ENCODE results near the gene ELK3. TPM values are rescaled to one million over a fixed set of nuclear protein-coding genes. Genes with fewer than 3 reads are reported as not detected.

Gene ELK3
- total RNA-seq, 1 experiment from 2014 or later = 5.7 TPM

DNA sequence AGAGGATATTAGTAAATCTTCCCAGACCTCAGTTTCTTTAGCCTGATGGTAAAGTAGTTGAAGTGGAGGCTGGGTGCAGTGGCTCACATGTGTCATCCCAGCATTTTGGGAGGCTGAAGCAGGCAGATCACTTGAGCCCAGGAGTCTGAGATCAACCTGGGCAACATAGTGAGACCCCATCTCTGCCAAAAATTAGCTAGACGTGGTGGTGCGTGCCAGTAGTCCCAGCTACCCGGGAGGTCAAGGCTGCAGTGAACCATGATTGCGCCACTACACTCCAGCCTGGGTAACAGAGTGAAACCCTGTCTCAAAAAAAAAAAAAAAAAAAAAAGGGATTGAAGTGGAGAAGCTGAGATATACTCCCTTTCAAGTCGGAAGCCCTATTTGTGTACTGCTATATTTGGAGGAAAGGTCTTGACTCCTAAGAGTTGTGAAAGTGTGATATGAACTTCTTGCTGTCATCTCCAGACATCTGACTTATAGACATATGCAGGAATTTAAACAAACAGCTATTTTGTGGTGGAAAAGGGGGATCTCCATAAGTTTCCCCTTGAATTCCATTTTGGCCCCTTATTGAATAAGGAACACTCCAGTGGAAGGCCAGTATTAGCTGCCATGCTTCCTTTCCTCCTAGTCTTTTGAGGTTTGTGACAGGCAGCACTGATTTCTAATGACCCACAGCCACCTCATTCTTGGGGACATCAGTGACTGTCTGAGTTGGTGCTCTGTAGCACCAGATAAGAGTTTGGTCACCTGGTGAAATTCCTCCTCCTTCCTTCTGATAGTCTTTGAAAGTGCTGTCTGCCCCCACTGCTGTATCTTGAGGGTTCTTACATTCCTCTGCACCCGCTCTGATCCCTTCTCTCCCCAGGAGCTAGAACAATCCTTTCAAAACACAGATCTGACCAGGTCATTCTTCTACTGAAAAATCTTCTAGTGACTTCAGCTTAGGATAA lies 7.4 kb downstream of the ELK3 start:
- DNase-seq = no peak

DNA sequence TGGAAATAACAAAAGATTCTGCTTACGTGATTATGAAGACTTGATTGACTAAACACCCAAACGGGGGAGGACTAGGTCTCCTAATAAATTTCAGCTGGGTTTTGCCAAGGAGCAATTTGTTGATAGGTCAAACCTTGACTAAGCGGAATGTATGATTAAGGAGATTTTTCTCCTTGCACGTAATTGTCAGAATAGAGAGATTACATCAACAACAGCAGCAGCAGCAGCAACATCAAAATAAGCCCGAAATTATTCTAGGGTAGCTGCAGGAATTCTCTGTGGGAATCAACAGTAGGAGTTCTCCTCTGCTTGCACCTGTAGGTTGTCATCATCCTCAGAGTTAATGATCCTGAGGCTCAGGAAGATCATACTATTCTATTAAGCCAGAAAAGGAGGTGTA lies 10.2 kb downstream of the ELK3 start:
- H3K27me3 ChIP-seq = no peaks in the 10 kb centered on the region
- DNase-seq = no peak
- H3K36me3 ChIP-seq = peaks cover 11% of the 10 kb centered on the region
- no peak overlapping the region for H3K4me3 ChIP-seq
- no peaks in the 10 kb centered on the region for H3K9me3 ChIP-seq

More for the DNA sequence above, 7.4 kb downstream of the ELK3 start:
- Histone ChIP-seq H3K36me3 (peaks cover 9% of the 10 kb centered on the region), H3K4me3 (no peak overlapping the region), H3K9me3 (no peaks in the 10 kb centered on the region), H3K27me3 (no peaks in the 10 kb centered on the region)

DNA sequence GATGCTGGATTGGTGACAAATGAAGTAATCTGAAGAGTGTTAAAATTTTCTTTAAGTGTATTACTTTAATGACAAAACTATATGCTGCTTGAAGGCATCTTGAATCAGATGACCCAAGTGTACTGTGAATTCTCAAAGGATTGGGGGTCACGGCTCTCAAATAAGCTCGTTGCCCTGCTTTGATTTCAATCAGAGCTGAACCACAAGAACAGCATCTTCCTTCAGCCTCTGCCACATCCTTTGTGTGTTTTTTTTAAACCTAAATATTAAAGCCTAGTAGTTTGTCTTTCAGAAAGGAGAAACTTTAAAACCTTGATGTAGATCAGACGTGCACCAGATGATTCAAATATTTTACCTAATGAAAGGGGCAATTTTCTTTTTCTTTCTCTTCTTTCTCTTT lies 11.7 kb downstream of the ELK3 start:
- Histone ChIP-seq H3K9me3 (no peaks in the 10 kb centered on the region), H3K36me3 (peaks cover 13% of the 10 kb centered on the region), H3K4me3 (no peak overlapping the region), H3K27me3 (no peaks in the 10 kb centered on the region)
- DNase-seq = no peak

DNA sequence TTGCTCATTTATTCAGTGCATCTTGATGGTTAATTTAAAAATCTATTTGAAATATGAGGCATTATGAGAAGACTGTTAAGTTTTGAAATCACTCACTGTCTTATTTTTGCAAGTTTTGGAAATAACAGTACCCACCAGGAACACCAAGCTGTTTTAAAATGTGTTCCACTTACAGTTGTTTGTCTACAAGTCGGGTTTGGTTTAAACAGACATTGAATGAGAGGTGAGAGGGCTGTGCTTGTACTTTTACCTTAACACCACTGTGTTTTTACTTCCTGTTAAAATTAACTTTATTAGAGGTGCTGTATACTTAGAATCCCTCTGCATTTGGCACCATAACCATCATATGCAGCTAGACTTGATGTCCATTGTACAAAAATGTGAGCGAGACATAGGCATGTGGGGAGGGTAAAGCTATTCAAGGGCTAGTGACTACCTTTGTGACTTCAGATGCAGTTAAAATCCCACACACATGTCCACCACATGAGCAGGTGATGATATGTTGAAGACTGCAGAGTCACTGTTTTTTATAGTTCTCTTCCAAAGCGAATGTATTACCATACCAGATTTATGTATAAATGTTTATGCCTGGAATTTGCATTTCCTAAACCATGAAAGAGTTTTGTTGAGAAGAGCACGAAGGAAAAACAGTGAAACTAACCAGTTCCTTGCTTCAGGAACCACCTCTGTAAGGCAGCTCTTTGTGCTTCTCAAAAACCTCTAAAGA lies 12.9 kb downstream of the ELK3 start:
- Histone ChIP-seq H3K36me3 (peaks cover 13% of the 10 kb centered on the region), H3K9me3 (no peaks in the 10 kb centered on the region), H3K27me3 (no peaks in the 10 kb centered on the region), H3K4me3 (no peak overlapping the region)
- DNase-seq = no peak

DNA sequence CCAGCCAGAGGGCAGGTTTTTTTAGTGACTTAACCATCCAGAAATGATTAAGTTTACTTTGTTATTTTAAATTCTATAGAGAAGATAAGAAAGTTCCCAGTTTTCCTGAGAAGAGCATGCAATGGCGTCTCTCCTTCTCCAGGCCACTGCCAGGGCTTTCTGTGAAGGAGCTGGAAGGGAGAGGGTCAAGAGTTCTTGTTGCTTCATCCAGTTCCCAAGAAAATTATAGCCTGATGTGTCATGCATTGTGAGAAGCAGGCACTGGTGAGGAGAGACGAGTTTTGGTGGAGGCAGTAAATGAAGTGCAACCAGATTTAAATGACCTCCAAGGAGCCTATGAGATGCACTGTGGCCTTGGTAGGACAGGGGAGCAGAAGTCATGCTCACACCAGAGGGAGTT lies 14.2 kb downstream of the ELK3 start:
- peak; percentile 35 for DNase-seq
- H3K36me3 ChIP-seq = peaks cover 10% of the 10 kb centered on the region
- no peak overlapping the region for H3K4me3 ChIP-seq
- no peaks in the 10 kb centered on the region for H3K9me3 ChIP-seq
- no peaks in the 10 kb centered on the region for H3K27me3 ChIP-seq

DNA sequence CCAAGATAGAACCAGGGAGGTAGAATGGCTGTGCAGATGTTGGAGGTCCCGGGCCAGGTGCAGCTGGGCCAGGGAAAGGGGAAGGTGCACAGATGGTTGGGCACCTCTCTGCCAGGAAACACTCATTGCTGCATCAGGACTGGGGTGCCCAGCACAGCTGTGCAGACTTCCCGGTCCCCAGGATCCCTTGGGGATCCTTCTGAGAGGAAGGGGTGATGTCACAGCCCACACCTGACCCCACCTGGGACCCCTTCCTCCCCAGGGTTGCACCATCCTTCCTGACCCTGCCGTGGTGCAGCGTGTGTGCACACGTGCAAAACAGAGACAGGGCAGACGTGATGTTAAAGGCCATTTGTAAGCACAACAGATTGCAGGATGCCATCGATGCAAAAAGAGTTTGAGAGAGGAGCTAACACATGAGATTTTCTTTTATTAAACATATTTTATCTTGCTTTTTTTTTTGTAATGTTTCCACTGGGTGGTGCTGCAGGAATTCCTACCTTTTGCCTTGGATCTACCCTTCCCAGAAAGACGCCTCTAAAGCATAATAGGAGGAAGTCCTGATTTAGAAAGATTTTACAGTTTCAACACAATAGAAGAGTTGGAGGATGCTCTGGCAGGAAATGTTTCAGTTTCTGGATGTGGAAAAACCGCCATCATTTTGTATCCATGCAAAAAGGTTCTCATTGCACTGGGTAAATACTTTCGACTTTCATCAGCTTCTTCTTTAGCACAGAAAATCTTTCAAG lies 14.8 kb downstream of the ELK3 start:
- no peak overlapping the region for H3K4me3 ChIP-seq
- no peaks in the 10 kb centered on the region for H3K27me3 ChIP-seq
- H3K9me3 ChIP-seq = no peaks in the 10 kb centered on the region
- peaks cover 10% of the 10 kb centered on the region for H3K36me3 ChIP-seq
- no peak for DNase-seq

DNA sequence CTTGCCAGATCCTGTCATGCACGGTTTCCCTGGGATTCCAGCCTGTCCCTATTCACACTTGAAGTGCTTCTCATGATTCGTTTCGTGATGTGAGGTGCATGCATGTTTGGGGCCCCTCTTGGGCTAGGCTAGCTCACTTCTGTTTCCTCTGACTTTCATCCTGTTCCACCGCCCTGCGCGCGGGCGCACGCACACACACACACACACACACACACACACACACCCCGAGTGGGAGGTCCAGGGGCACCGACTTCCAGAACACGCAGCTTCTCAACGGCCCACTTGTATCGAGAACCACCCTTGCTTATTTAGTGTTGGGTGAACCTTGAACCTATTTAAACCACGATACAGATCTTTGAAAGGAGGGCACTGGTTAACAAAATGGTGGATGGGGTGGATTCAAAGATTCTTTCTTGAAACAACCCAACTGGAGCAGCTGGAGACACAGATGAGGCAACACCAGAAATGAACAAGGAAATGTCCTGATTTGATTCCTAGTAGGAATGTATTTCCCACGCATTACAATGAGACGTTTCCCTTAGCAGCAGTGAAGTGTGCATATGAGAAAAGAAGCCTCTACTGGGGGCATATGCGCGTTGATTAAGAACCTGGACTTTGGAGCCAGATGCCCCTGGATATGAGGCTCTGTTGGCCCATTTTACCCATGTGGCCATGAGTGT lies 16.3 kb downstream of the ELK3 start:
- no peak for DNase-seq

DNA sequence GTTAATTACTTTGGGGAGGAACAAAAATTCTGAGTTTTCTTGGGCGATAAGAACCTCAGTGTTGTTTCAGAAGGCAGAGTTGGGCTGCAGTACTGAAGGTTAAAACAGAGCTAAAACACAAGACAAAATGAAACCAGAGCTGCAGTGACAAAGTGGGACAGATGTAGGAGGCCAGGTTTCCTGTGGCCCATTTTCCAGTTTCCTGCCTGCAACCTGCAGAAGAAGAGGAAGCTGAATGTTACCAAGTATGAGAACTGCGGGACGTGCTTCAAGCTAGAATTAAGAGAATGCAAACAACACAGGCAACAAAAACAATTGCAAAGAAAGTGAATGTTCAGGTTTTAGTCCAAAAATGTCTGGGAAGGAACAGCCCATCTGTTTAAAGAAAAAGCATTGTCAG lies 17.8 kb downstream of the ELK3 start:
- Histone ChIP-seq H3K4me3 (no peak overlapping the region), H3K27me3 (no peaks in the 10 kb centered on the region), H3K9me3 (no peaks in the 10 kb centered on the region), H3K36me3 (peaks cover 21% of the 10 kb centered on the region)
- DNase-seq = no peak

More for the DNA sequence above, 16.3 kb downstream of the ELK3 start:
- peaks cover 13% of the 10 kb centered on the region for H3K36me3 ChIP-seq
- H3K27me3 ChIP-seq = no peaks in the 10 kb centered on the region
- no peaks in the 10 kb centered on the region for H3K9me3 ChIP-seq
- no peak overlapping the region for H3K4me3 ChIP-seq

DNA sequence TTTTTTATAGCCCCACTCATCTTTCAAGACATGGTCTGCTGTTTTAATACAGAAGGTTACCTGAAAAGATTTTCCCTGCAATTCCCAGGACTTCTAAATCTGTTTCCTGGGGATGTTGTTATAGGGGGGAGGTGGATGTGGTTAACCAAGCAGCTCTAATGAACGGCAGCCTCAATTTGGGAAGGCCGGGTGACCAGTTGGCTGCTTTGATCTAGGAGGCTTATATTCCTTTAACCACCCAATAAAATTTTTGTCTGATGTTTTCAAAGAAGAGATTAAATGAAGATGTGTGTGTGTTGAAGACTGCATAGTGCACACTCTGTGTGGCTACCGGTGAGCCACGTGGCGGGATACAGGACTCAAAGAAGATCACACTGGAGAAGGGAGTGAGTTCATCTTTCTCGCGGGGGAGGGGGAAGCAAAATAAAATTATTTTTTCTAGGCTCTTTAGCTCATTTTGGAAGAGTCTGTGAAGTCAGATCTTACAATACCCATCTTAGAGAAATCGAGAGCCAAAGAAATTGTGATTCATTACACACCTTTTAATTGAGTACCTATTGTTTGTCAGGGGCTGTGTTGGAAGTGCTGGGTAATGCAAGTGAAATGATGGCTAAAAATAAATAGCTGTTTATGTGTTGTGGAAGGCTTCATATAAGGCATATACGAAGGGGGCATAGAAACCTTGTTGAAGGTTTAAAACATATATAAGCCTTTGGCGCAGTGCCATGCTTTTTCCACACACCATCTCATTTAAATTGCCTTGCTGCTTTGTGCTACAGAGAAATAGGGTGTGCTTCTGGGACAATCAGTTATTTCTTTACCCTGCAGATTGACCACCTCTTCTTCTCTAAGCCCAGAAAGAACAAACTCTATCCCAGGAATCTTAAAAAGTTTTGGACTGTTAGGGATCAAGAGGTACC lies 18.5 kb downstream of the ELK3 start:
- peaks cover 21% of the 10 kb centered on the region for H3K36me3 ChIP-seq
- no peak overlapping the region for H3K4me3 ChIP-seq
- no peaks in the 10 kb centered on the region for H3K27me3 ChIP-seq
- DNase-seq = no peak
- H3K9me3 ChIP-seq = no peaks in the 10 kb centered on the region

DNA sequence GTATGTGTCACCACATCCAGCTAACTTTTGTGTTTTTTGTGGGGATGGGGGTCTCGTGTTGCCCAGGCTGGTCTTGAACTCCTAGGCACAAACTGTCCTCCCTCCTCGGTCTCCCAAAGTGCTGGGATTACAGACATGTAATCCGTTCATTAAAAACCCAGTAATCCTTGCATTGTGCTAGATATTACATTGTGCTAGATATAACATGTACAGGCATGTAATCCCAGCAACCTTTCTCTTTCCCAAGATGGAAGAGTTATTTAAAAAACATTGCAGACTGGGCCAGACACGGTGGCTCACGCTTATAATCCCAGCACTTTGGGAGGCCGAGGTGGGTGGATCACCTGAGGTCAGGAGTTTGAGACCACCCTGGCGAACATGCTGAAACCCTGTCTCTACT lies 19.7 kb downstream of the ELK3 start:
- H3K9me3 ChIP-seq = no peaks in the 10 kb centered on the region
- H3K4me3 ChIP-seq = no peak overlapping the region
- H3K27me3 ChIP-seq = no peaks in the 10 kb centered on the region
- H3K36me3 ChIP-seq = peaks cover 21% of the 10 kb centered on the region
- no peak for DNase-seq

DNA sequence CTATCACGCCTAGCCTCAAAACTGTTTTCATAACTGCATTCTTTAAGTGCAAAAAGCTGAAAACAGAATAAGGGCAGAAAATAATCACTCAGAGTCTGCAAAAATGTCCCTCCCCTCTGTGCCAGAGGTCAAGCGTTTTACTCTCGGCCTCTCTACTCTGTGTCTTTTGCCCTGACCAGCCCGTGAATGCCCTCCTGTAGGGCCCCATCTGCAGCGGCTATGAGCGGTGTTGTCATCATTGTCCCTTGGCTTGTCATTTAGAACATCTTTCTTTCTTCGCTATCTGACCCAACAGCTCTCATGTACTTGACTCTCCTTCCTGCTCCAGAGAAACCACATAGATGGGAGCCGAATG lies 21.7 kb downstream of the ELK3 start:
- Histone ChIP-seq H3K9me3 (no peaks in the 10 kb centered on the region), H3K4me3 (no peak overlapping the region), H3K36me3 (peaks cover 16% of the 10 kb centered on the region), H3K27me3 (no peaks in the 10 kb centered on the region)
- DNase-seq = no peak

DNA sequence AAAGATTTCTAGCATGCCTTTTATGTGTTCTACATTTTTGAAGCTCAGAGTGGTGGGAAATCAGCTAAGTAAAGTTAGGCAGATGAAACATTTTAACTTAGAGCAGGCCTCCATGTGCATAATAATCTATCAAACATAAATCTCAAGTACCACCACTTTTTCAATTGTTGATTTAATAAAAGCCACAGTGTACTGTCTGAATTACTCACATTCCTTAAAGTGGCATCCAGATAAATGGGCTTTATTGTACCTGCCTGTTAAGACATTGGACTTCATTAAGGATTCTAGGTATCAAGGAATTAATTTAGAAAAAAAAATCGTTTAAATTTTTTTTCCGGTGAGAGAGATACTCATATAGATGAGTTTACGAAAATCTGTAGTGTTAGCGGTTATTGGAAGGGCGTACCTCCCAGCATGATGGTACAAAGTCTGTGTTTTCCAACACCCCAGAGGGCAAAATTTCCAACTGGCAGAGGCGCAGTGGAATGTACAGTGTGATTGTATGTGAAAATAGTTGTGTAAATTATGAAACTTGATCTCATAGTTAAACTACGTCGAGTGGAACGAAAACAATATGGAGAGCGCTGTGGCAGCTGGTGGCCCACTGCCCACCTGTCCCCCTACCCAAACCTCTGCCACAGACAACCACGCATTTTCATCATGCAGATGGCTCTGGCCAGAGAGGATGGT lies 25.0 kb downstream of the ELK3 start:
- Histone ChIP-seq H3K9me3 (no peaks in the 10 kb centered on the region), H3K4me3 (no peak overlapping the region), H3K36me3 (peaks cover 23% of the 10 kb centered on the region), H3K27me3 (no peaks in the 10 kb centered on the region)
- no peak for DNase-seq

DNA sequence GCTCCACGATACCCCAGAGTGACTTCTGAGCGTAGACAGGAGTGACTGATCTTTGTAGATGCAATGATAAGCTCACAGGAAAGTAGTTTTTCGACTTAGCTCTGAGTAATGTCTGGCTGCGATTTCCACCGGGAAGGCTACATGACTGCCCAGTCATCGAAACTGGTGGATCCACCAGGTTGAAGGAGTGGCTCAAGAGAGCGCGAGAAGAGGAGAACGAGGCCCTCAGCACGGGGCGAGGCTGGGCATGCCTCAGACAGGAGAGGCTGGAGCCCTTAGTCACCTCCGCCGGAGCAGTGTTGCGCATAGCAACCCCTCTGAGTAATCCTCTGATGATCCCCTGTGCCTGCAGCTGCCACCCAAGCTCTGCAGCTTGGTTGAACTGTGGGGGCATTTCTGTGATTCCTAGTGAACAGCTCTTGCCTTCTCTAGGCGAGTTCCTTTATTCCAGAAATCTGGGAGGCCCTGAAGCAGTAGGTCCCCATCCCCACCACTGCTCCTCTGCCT lies 25.6 kb downstream of the ELK3 start:
- Histone ChIP-seq H3K36me3 (peaks cover 28% of the 10 kb centered on the region), H3K4me3 (no peak overlapping the region)

DNA sequence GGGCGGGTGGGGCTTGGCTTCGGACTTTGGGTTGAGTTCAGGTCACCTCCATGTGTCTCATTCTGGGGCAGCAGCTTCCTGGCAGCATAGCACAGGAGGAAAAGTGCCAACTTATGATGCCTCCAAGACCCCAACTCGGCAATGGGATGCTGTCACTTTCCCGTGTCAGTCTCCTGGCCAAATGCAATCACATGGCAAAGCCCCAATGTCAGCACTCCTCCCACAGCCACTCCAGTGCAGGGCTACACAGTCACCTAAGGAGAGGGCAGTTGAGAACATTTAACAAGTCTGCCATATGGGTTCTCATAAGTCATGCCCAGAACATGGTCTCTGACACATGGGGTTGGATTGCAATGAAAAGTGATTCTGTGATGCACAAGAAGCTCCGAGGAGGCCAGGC lies 26.7 kb downstream of the ELK3 start:
- H3K4me3 ChIP-seq = no peak overlapping the region
- no peaks in the 10 kb centered on the region for H3K9me3 ChIP-seq
- peak; percentile 58 for DNase-seq
- peaks cover 27% of the 10 kb centered on the region for H3K36me3 ChIP-seq
- no peaks in the 10 kb centered on the region for H3K27me3 ChIP-seq

More for the DNA sequence above, 25.6 kb downstream of the ELK3 start:
- H3K9me3 ChIP-seq = no peaks in the 10 kb centered on the region
- DNase-seq = peak; percentile 98
- H3K27me3 ChIP-seq = no peaks in the 10 kb centered on the region

DNA sequence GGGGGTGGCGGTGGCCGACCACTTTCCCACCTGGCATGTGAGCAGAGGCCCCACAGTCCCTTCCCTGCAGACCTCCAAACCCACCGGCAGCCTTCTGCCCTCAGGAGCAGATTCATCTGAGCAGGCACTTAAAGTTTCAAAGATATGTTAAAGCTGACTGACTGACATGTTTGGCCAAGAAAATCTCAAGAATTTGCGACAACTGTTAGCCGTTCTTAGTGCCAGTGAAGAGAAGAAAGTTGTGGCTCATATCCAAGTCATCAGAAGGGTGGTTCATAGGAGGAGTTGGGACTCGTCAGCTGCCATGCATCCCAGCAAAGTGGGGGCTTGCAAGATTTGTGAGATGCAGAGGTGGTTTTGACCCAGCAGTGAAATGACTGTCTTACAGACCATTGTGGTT lies 27.2 kb downstream of the ELK3 start:
- Histone ChIP-seq H3K9me3 (no peaks in the 10 kb centered on the region), H3K27me3 (no peaks in the 10 kb centered on the region), H3K36me3 (peaks cover 25% of the 10 kb centered on the region), H3K4me3 (no peak overlapping the region)
- DNase-seq = no peak

Data from MG63 (cell line).